ENCODE data around the gene CTSZ. TPM values are rescaled to one million over a fixed set of nuclear protein-coding genes. Genes with fewer than 3 reads are reported as not detected.

CTSZ gene
- total RNA-seq, 2 donors from 2014 or later, result 274 to 303 TPM

DNA sequence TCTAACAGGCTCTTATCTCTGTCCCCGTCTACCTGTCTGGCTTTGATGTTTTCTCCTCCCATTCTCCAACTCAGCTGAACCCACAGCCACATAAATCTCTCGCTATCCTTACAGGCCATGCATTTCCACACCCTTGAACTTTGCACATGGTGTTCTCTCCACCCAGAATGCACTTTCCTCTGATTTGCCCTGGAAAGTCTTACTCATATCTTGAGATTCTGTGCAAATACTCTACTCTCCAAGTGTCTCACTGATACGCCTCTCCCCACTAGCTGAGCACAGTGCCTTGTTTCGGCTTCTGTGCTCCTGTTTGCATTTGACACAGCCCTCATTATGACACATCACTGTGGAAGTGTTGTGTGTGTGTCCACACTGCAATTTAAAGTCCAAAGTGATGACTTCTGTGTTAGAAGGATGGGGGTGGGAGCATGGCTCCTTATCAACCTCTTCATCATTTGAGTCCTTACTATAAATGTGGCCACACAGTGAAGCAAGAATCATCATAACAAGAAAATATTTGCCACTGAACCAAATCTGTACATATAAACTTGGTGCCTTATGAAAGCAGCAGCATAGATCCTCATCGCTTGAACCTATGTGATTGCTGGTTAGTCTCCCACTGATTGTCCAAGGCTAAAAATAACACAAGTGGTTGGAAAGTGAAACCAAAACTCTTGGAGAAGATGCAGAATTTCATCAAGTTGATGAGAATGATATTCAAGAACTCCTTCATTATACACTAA, 41.1 kb upstream of the CTSZ start:
- peak; percentile 76 for DNase-seq
- TF ChIP-seq, protein P1, sequence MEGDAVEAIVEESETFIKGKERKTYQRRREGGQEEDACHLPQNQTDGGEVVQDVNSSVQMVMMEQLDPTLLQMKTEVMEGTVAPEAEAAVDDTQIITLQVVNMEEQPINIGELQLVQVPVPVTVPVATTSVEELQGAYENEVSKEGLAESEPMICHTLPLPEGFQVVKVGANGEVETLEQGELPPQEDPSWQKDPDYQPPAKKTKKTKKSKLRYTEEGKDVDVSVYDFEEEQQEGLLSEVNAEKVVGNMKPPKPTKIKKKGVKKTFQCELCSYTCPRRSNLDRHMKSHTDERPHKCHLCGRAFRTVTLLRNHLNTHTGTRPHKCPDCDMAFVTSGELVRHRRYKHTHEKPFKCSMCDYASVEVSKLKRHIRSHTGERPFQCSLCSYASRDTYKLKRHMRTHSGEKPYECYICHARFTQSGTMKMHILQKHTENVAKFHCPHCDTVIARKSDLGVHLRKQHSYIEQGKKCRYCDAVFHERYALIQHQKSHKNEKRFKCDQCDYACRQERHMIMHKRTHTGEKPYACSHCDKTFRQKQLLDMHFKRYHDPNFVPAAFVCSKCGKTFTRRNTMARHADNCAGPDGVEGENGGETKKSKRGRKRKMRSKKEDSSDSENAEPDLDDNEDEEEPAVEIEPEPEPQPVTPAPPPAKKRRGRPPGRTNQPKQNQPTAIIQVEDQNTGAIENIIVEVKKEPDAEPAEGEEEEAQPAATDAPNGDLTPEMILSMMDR (IDR thresholded peaks at IDR 0.05), result no peak
- intact Hi-C loops (cut with DNase I), result no loop called here
- Histone ChIP-seq H3K27ac (peak overlapping the region; percentile 75), H3K9ac (ENCODE audit: low read depth in 2 of 2, low read length in 2 of 2) (peak overlapping the region in 1 of 2 donors; percentile 19), H3K9me3 (no peaks in the 10 kb centered on the region), H3K36me3 (no peaks in the 10 kb centered on the region), H3K4me3 (no peak overlapping the region), H3K4me1 (peaks cover 13% of the 10 kb centered on the region), H3K27me3 (no peaks in the 10 kb centered on the region)

DNA sequence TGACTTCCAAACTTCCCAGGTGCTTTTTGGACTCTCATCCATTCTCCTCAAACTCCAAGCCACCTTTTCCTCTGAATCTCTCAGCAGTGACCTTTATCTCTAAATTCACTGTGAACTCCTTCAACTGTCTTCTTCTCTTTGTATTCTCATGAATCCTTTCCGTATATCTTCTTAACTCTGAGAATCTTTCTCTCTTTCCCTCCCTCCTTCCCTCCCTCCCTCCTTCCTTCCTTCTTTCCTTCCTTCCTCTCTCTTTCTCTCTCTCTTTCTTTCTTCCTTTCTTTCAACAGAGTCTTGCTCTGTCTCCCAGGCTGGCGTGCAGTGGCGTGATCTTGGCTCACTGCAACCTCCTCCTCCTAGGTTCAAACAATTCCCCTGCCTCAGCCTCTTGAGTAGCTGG, 39.8 kb upstream of the CTSZ start:
- no peaks in the 10 kb centered on the region for H3K9me3 ChIP-seq
- H3K9ac ChIP-seq (ENCODE audit: low read depth in 2 of 2, low read length in 2 of 2), result no peak overlapping the region
- H3K27ac ChIP-seq, result peak overlapping the region; percentile 75
- H3K36me3 ChIP-seq, result no peaks in the 10 kb centered on the region
- TF ChIP-seq, protein P1 (IDR thresholded peaks at IDR 0.05), result no peak
- no peak for DNase-seq
- intact Hi-C loops (cut with DNase I), result no loop called here
- no peaks in the 10 kb centered on the region for H3K27me3 ChIP-seq
- H3K4me3 ChIP-seq, result no peak overlapping the region
- peaks cover 14% of the 10 kb centered on the region for H3K4me1 ChIP-seq

DNA sequence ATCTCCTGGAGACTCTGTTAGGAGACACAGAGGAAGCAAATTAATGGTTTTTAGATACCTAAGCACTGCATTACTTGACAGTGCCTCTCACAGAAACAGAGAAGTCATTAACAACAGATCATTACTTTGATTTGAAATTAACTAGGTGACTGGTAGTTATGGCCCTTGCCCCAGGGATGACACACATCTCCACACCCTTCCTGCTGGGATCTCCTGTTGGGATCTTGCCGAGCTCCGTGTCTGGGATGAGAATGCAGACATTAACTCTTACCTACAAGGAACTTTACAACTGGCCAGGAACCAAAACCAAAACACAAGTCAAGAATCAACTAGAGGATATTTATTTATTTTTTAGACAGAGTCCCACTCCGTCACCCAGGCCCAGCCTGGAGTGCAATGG, 37.7 kb upstream of the CTSZ start:
- Histone ChIP-seq H3K4me1 (peaks cover 30% of the 10 kb centered on the region), H3K9ac (ENCODE audit: low read depth in 2 of 2, low read length in 2 of 2) (no peak overlapping the region), H3K4me3 (no peak overlapping the region), H3K36me3 (no peaks in the 10 kb centered on the region), H3K27ac (no peak overlapping the region), H3K9me3 (no peaks in the 10 kb centered on the region), H3K27me3 (no peaks in the 10 kb centered on the region)
- TF ChIP-seq, protein P1 (IDR thresholded peaks at IDR 0.05), result no peak
- DNase-seq, result no peak
- intact Hi-C loops (cut with DNase I), result loop anchor here (5.0 kb wide), 1 partner anchor 157 kb away; no protein-coding TSS in a partner anchor

DNA sequence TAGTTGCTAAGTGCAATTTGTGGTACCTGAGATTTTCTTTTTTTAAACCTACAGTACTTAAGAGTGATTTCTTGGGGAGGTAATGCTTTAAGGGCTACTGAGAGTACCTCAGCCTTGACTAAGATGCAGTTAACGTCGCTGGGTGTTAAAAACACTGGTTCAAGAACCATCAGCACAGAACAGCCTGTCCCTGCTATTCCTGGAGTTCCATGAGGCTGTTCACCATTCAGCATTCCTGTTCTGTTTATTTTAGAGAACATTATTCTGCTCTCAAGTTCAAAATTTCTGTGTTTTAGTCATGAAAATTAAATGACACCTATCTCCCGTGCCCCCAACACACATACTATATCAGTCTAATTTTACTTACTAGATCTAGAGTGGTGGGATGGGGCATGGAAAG, 37.2 kb upstream of the CTSZ start:
- peaks cover 31% of the 10 kb centered on the region for H3K4me1 ChIP-seq
- no peak overlapping the region for H3K4me3 ChIP-seq
- no peak for DNase-seq
- no peak overlapping the region for H3K27ac ChIP-seq
- H3K9me3 ChIP-seq, result no peaks in the 10 kb centered on the region
- H3K9ac ChIP-seq (ENCODE audit: low read depth in 2 of 2, low read length in 2 of 2), result no peak overlapping the region
- intact Hi-C loops (cut with DNase I), result loop anchor here (5.0 kb wide), 1 partner anchor 157 kb away; no protein-coding TSS in a partner anchor
- no peaks in the 10 kb centered on the region for H3K27me3 ChIP-seq
- H3K36me3 ChIP-seq, result no peaks in the 10 kb centered on the region
- TF ChIP-seq, protein P1 (IDR thresholded peaks at IDR 0.05), result no peak

DNA sequence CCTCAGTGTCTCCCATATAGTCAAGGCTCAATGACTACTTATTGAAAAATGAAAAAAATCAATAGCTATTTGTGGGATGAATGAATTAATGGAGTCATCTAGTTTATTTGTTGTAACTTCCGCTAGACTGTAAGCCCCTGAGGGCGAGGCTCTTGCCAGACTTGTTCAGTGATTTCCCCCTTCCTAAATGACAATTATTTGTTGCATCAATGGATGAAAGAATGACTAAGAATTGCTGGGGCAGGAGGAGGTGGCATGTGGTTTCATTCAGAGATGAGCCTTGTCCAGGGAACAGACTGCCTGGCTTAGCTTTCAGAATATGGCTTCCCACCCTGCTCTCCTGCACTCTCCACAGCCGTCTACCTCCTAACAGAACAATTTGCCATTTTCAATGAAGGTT, 36.6 kb upstream of the CTSZ start:
- intact Hi-C loops (cut with DNase I), result loop anchor here (5.0 kb wide), 1 partner anchor 156 kb away; no protein-coding TSS in a partner anchor
- TF ChIP-seq, protein P1 (IDR thresholded peaks at IDR 0.05), result no peak

More for the DNA sequence above, 36.6 kb upstream of the CTSZ start:
- Histone ChIP-seq H3K27me3 (no peaks in the 10 kb centered on the region), H3K9me3 (no peaks in the 10 kb centered on the region), H3K4me3 (no peak overlapping the region), H3K36me3 (no peaks in the 10 kb centered on the region), H3K9ac (ENCODE audit: low read depth in 2 of 2, low read length in 2 of 2) (peak overlapping the region in 1 of 2 donors; percentile 70), H3K27ac (peak overlapping the region; percentile 62), H3K4me1 (peaks cover 31% of the 10 kb centered on the region)
- DNase-seq, result no peak
